ENCODE measurements around the gene DYRK4.
A peak's percentile ranks its signal among the peaks of the same experiment; 100 is the strongest.

DYRK4 gene

DNA sequence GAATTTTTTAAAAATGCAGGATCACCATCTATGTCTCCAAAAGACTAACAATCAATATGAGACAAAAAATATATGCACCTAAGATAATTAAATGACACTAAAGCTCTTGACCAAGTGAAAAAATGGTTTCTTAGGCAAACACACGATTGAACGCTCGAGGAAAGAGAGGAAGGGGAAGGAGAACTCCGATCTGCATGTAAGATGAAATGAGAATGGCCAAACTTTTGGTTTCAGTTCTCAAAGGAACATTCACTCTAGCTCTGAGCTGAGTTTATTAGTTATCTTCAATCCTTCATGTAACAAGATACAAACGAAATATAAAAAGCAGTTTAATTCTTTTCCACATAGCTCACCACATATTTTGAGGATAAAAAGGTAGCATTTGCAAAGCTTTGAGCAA is 2.8 kb downstream of the DYRK4 start:
- no peak for DNase-seq

DNA sequence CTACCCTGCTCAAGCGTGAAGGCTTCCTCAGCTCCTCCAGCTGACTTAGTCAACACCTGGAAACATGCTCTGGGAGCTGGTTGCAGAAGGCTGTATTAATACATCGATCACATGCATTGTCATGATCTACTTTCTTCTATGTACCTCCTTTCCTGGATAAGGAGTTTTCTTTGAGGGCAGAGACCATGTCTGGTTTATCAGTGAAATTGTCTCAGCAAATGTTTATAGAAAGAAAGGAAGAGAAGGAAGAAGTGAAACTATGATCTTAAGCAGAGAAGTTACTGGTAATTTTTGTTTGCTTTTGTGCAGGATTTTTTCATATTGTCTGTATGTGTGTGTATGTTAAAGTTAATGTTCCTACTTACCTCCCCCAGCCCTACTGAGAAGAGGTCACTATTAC is 4.5 kb downstream of the DYRK4 start:
- no peak for DNase-seq

DNA sequence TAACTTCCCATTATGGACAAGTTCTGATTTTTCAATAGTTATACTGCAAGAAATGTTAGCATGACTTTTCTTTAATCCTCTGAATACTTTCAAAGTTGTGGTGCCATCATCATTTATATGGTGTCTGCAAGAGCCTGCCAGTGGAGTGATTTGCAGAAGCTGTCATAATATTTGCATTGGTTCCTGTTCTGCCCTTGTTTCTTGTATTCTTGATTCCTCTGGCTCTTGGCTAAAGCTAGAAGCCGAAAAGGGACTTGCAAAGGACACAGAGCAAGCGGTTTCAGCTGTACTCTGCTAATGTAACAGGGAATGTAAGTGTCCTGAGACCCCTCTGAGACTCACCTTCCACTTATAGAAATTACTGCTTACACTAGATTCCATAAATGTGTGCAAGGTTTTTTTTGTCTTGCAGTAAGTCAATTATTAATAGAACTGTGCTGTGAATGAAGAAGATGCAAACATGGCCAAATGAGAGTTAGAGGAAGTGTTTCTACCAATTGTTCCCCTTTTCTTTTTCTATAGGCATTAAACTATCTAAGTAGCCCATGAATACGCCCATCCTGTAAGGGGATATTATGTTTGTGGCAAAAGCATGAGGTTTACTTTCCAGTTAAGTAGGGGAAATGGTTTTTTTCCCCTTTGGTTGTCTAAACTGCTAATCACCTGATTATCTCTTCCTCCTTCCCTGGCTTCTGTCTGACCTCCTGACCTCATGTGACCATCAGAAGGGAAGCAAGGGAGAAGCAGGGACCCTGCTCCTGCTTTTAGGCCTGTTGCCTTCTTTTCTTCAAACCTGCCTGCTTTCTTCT is 5.3 kb downstream of the DYRK4 start:
- DNase-seq: no peak

DNA sequence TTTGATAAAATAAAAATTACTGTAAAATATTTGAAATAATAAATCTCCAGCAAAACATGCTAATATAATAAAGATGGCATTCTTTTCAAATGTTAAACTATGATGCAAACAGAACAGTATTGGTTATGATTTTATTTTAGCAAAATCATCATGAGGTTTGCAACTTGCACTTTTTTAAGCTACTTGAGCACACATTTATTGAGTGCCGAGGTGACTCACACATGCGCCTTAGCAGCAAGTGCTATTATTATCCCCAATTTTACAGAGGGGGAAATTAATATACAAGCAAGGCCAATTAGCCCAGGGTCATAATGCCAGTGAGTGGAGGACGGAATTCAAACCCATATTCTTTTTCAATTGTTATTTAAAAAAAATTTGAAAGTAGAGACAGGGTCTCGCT is 7.3 kb downstream of the DYRK4 start:
- no peak for DNase-seq

DNA sequence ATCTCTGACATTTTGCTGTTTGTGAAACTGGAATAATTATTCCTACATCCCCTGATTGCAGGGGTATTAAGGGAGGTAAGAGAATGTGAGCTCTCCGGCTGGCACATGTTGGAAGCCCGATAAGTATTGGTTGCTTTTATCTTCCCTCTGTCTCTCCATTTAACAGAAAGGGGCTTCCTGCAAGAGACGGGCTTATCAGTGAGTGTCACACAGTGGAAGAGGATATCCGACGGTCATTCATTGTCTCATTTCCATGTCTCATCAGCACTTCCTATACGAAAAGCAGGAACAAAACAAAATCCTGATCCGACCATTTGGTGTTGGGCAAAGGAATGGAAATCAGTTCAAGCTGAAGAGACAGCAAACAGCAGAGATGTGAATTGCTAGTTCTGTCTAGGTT is 10.7 kb downstream of the DYRK4 start:
- DNase-seq: no peak

DNA sequence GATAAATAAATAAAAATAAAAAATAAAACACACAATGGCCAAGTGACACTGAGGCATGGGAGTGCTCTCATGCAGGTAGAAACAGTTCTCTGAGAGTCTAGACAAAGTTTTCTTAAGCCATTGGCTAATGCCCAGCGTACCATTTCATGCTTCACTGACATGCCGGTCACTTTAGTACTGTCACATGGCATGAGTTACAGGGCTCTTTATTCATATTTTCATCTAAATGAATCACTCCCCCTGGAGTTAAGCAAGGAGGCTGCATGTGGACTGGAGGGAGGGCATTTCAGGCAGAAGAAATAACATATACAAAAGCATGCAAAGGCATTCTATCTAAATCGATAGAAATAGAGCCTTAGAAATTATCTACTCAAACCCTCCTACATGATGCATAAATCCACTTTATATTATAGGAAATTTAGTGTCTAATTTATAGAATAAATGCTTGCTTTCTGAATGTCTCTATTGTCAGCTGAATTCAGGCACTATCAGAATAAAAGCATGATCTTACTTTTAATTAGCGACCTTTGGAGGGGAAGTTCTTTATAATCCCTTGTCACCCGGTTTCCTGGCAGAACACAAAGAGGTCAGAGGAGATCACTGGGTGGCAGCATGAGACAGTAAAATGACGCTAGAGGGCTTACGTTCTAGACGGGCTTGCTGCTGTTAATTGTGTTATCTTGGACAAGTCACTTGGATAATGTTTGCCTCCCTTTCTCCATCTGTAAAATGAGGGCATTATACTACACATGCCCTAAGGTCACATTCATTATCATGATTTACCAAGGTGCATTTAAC is 17.5 kb downstream of the DYRK4 start:
- no peak for DNase-seq

DNA sequence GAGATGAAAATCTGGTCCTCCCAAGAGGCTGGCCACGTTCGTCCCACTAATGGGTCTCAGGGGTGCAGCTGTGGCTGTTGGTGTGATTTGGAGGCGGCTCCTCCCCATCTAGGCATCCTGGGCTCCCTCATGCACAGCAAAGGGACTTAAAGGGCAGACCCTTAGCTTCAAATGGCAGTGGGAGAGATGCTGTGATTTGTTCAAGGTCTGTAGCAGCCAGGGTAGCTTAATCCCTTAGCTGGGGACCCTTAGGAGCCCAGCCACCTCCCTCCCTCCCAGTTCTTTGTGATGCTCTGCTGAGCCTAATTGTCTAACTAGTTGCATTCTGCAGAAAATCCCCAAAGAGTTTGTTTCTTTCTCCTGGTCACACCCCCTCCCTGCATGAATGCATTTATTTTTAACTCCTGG is 18.3 kb downstream of the DYRK4 start:
- no peak for DNase-seq

DNA sequence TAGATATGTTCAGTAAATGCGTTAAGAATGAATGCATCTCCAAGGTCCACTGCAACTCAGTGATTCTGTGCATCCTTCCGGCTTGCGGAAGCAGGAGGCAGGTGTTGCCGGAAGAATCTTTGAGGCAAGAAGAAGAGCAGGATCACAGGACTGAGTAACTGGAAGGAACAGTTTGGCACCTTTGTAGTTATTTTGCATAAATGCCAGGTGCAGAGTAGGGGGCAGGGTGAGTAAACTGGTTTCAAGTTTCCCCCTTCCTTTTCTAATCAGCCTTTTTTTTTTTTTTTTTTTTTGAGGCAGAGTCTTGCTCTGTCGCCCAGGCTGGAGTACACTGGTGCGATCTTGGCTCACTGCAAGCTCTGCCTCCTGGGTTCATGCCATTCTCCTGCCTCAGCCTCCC is 22.3 kb downstream of the DYRK4 start:
- no peak for DNase-seq

DNA sequence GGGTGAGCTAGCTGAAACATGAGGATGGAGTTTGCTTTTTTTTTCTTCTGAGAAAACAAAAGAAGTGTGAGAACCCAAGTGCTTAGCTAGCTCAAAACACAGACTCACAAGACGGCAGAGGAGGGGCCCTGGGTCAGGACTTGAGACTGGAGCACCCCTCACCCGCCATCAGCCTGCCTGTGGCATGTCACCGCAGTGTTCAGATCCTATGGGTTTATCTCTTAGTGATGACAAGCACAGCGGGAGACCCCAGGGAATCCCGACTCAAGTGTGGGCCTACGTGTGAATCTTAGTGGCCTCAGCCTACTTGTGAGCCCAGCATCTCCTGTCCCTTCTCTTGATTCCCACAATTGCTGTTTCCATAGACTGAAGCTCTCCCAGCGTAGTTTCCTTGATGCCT is 22.9 kb downstream of the DYRK4 start:
- DNase-seq: no peak

DNA sequence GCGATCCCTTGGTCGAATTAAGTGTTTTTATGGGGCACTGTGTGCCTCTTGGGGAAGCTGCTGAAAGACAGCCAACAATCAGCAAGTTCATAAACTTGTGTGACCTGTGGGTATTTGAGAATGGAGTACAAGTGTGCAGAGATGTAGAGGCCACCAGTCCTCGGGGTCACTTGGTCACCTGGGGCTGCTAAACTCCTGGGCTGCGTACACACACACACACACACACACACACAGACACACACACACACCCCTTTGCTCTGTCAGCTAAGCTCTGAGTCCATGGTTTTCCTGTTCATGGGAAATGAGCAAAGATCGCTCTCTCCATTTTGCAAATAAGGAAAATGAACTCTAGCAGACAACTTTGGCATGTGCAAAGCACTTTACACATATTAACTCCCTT is 24.5 kb downstream of the DYRK4 start:
- DNase-seq: no peak

DNA sequence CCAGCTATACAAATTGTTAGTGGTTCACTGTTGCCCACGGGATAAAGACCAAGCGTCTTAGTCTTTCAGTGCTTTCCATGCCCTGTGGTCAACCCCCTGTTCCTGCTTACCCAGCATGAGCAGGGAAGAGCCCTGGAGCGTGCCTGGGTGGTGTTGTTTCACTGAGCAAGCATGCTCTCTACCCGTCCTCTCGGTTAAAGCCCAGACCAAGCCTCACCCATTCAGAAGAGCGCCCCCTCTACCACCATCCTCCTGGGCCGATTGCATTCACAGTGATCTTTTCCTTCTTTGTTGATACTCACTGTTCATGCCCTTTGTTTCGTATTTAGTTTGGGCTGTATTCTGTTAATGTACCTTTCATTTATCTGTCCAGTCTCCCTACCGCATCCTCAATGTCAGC is 25.1 kb downstream of the DYRK4 start:
- DNase-seq: no peak

DNA sequence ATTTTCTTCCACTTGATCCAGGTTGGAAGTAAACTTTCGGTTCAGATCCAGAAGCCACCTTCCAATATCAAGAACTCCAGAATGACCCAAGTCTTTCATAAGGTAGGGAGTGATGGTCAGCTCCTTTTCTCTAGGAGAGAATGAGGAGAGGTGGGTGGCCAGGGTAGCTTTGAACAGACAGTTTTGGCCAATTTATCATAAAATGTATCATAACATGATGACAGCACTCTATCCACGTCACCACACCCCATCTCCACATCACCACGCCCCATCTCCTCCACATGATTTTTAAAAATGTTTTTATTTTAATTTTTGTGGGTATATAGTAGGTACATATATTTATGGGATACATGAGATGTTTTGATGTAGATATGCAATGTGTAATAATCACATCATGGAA is 26.9 kb downstream of the DYRK4 start:
- DNase-seq: no peak

DNA sequence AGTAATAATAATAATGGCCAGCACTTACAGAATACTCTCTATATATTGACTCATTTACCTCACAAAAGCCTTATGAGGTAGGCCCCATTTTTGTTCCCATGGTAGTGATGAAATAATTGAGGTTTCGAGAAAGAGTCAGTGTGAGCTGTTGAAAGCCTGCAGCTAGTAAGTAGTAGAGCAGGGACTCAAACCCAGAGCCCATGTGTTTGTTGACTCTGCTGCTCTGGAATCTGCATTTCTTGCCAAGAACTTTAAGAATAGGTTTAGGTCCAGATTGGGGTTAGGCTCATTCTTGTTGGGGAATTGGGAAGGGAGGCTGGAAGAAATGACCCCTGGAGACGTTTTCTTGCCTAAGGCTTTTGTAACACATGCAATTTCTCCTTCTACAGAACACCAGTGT is 27.9 kb downstream of the DYRK4 start:
- DNase-seq: no peak

DNA sequence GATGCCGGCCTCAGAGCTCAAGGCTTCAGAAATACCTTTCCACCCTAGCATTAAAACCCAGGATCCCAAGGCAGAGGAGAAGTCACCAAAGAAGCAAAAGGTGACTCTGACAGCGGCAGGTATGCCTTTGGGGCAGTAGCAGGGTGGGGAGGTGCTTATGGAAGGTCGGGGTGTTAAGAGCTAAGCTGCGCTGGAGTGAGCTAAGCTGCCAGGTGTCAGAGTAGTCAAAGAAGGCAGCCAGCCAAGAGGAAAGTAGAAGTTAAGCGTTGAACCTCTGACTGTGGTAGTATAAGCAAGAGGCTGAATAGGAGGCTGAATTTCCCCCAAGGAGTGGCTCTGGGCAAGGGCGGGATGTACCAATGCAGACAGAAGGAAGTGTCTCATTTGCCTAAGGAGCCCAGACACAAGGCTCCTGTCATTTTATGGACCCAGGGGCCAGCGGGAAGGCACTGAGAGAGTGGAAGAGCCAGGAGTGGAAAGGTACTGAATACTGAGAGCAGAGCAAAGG is 29.2 kb downstream of the DYRK4 start:
- DNase-seq: no peak

DNA sequence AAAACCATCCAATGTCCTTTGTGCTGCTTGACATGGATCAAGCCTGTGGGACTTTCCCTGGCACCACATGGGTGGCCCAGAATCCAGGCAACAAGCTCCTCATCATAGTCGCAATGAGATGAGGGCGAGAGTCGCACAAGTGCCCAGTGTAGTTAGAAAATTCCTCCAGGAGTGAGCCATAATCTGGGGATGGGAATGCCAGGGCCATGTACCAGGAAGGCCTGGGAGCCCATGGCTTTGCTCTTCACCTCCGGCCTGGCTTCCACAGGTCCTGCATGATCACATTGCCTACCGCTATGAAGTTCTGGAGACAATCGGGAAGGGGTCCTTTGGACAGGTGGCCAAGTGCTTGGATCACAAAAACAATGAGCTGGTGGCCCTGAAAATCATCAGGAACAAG is 33.9 kb downstream of the DYRK4 start:
- no peak for DNase-seq

DNA sequence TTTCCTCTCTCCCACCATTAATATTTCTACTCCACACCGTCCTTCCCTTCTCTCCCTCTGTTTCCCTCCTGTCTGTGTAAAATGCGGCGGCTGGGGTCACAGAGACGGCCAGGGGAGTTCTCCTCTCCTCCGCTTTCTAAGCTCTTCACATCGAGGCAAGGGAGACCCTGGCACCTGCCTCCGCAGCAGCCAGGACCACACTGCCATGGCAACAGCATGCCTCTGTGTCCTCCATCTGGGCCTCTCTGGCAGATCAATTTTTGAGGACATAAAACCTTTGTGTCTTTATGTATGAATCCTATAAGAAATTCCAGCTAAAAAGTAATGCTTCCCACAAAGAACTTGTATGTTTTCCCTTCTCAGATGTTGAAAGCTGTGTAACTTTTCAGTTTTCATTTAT is 41.4 kb downstream of the DYRK4 start:
- no peak for DNase-seq

DNA sequence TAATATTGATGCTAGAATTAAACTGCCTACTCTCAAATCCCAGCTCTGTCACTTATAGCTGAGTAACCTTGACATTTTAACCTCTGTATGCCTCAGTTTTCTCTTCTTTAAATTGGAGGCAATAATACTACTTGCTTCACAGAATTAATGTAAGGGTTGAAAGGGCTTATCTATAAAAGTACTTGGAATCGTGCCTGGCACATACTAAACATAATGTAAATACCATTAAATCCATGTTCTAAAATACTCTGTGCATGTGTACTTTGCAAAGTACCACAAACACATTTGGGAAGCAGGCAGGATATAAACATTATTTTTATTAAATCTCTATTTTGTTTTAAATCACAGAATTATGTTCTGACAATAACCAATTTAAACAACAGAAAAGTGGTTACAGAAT is 41.9 kb downstream of the DYRK4 start:
- DNase-seq: no peak

DNA sequence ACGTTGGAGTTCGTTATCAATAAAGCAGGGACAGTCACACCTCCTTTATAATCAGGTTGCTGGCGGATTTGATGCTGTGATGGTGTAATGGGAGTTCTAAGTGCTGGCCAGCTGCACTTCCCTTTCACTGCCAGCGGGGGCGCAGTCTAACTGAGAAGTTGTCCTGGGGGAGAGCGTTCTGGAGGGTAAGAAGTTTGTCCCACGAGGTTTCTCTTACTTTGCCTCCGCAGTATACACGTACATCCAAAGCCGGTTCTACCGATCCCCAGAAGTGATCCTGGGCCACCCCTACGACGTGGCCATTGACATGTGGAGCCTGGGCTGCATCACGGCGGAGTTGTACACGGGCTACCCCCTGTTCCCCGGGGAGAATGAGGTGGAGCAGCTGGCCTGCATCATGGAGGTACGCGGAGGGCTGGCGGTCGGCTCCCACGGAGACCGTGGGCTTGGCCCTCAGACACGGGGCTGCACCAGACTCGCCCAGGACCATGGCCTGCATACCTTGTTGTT is 42.7 kb downstream of the DYRK4 start:
- peak; percentile 5 to 10 for DNase-seq

DNA sequence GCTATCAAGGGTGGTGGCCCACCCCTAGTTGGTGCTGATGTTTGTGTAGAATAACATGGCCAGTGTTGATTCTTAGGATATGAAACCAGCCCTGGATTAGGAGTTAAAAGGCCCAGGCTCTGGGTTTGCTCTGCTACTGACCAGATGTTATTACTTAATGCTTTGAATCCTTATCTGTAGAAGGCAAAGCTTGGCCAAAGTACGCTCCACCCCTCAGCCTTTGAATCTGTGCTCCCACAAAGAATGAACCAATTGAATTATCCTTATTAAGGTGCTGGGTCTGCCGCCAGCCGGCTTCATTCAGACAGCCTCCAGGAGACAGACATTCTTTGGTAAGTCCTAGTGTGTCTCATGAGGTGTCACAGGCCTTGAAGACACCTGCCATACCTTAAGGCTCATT is 45.0 kb downstream of the DYRK4 start:
- DNase-seq: no peak

DNA sequence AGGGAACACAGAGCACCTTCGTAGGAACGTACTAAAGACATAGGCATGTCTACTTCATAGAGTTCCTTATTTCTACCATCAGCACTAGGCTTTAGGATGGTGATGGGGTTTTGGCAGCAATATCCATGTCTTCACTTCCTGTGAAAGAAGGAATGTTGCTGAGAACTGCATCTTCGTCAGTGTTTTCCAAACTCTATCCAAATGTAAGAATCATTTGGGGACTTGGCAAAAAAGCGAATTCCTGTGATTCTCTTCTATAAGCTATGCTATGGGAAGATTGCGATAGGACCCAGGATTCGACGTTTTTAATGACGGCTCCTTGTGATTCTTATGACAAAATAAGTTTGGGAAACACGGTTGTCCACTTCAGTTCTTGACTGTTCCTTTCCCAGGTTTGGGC is 47.1 kb downstream of the DYRK4 start:
- DNase-seq: no peak

DNA sequence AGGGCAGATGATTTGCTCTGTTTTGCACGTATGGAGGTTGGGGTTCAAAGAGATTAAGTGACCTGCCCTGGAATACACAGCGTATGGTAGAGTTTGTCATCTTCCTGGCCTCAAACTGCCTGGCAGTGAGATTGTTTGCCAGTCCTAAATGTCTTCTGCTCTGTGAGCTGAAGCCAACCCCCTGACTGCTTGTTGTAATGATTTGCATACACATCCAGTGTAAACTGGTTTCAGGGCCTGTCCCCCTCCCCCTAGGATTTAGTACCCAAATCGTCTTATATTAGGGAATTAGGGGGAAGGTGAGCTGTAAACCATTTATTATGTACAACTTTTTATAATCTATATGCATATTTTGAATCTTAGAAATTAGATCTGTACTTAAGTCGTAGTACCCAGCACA is 48.5 kb downstream of the DYRK4 start:
- no peak for DNase-seq

DNA sequence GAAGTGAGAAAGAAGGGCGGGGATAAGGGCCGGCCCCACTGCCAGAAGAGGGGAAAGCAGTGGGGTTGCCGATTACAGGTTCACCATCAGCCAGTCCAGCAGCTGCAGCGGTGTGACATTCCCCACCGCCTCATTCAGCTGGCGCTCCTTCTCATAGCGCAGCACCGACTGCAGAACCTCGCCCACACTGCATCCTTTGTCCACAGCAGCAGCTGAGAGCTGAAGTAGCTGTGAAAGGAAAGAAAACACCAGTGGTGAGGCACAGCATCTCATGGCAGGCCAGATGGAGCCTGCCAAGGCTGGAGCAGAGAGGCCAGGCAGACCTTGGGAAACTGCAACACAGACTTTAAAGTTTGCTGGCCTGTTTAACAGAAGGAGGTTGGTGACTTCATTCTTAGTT is 53.7 kb downstream of the DYRK4 start:
- no peak for DNase-seq

DNA sequence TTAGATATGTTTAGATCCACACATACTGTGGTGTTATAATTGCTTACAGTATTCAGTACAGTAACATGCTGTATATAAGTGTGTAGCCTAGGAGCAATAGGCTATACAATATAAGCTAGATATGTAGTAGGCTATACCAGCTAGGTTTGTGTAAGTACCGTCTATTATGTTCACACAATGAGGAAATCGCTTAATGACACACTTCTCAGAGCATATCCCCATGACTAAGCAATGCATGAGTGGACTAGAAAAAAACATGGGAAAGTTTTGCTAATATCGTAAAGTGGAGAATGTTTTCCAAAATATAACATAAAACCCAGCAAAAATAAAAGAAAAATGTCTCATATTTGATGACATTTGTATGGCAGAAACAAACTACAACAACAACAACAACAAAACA is 59.5 kb downstream of the DYRK4 start:
- no peak for DNase-seq

DNA sequence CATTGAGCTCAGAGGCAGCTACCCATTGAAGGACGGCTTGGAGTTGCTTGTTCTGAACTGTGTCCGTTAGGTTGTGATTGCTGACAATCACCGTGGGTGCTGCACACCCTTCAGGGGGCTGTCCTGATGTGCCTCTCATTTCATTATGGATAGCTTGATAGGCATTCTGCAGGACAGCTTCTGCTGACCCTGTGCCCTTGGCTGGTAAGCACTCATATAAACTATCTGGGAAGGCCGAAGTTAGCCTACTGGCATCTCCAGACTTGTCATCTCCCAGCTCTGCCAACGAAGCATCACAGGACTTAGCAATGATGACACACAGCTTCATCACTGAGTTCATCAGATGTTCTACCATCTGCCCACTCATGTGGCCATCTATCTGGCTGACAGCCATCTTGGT is 64.5 kb downstream of the DYRK4 start:
- DNase-seq: no peak

Measured in NCI-H187 (cell line).